OCI-LY7 (cell line): Measurements from ENCODE around the gene SHQ1. TPM values are rescaled to one million over a fixed set of nuclear protein-coding genes. Genes with fewer than 3 reads are reported as not detected.

Source experiments
- BruUV-seq: library from RNA; stranded (reverse); fragments of 400-500 nt; replicated peaks from 2 replicates; lab custom pipeline; 2021; lab: Mats Ljungman, UMichigan
- CTCF ChIA-PET: fragments of 300-600 bp; sonication (Branson Sonifier 250); formaldehyde crosslinking; loops from one replicate; lab custom pipeline; 2022; ENCODE audit warnings: antibody characterized with exemption; ENCODE audit not compliant: unreplicated experiment; lab: Charles Lee
- POLR2A ChIA-PET: fragments of 300-600 bp; sonication (Branson Sonifier 250); formaldehyde crosslinking; loops from one replicate; lab custom pipeline; 2022; ENCODE audit warnings: antibody characterized with exemption; lab: Charles Lee
- DNase-seq: peaks from one replicate; pipeline ENCODE4 v3.0.0-alpha.2; 2015; ENCODE audit warnings: low spot score
- H2AFZ ChIP-seq: fragments of 200-600 bp; sonication (generic), shearing (Covaris generic); 2 replicates; pipeline ENCODE4 v1.6.1; 2014; ENCODE audit warnings: mild to moderate bottlenecking, antibody characterized with exemption, low read length, moderate library complexity
- H3K27ac ChIP-seq: fragments of 200-600 bp; sonication (generic); 2 replicates; pipeline ENCODE4 v1.5.1; 2014; ENCODE audit warnings: mixed run types, low read depth, mild to moderate bottlenecking, moderate library complexity, low read length, inconsistent platforms; ENCODE audit not compliant: poor library complexity, severe bottlenecking
- H3K36me3 ChIP-seq: fragments of 200-600 bp; sonication (generic); 2 replicates; pipeline ENCODE4 v1.6.1; 2014; ENCODE audit warnings: mild to moderate bottlenecking, antibody characterized with exemption, low read length, moderate library complexity, mixed read lengths; ENCODE audit not compliant: insufficient read depth
- H3K4me1 ChIP-seq: fragments of 200-600 bp; sonication (generic); 2 replicates; pipeline ENCODE4 v1.5.1; 2014; ENCODE audit warnings: mild to moderate bottlenecking, low read length; ENCODE audit not compliant: insufficient read depth, poor library complexity, severe bottlenecking
- H3K4me2 ChIP-seq: fragments of 200-600 bp; sonication (generic); 2 replicates; pipeline ENCODE4 v1.6.1; 2014; ENCODE audit warnings: mild to moderate bottlenecking, low read length
- H3K4me3 ChIP-seq: fragments of 200-600 bp; sonication (generic); 2 replicates; pipeline ENCODE4 v1.5.1; 2014; ENCODE audit warnings: mild to moderate bottlenecking, low read depth, low read length; ENCODE audit not compliant: poor library complexity, severe bottlenecking
- H3K79me2 ChIP-seq: fragments of 200-600 bp; sonication (generic); 2 replicates; pipeline ENCODE4 v1.6.1; 2016; ENCODE audit warnings: low read depth, mild to moderate bottlenecking, low read length, moderate library complexity, mixed read lengths; ENCODE audit not compliant: insufficient read depth
- H3K9me2 ChIP-seq: fragments of 200-600 bp; sonication (generic); 2 replicates; pipeline ENCODE4 v1.6.1; 2016; ENCODE audit warnings: mild to moderate bottlenecking, low read length, mixed read lengths; ENCODE audit not compliant: insufficient read depth
- H3K9me3 ChIP-seq: fragments of 200-600 bp; sonication (generic); 2 replicates; pipeline ENCODE4 v1.6.1; 2014; ENCODE audit warnings: mild to moderate bottlenecking, mixed run types, low read length, mixed read lengths
- H4K20me1 ChIP-seq: fragments of 200-600 bp; sonication (generic); 2 replicates; pipeline ENCODE4 v1.6.1; 2014; ENCODE audit warnings: mild to moderate bottlenecking, antibody characterized with exemption, low read length, moderate library complexity, mixed read lengths; ENCODE audit not compliant: insufficient read depth
- CTCF ChIP-seq: fragments of 200-600 bp; sonication (generic); conservative IDR thresholded peaks from 2 replicates; pipeline ENCODE4 v1.5.1; 2014; ENCODE audit warnings: mild to moderate bottlenecking, antibody characterized with exemption, low read length, moderate library complexity, mixed read lengths
- EZH2phosphoT487 ChIP-seq: fragments of 200-600 bp; sonication (generic); IDR thresholded peaks from 2 replicates; pipeline ENCODE4 v1.6.1; 2018; ENCODE audit warnings: low read depth, borderline replicate concordance, mild to moderate bottlenecking, mixed run types, antibody characterized with exemption, low read length, moderate library complexity, mixed read lengths
- intact Hi-C: fragments of 100-400 bp; cut with micrococcal nuclease; formaldehyde crosslinking; loops from one replicate; pipeline ENCODE4 v1.10.0; 2022; ENCODE audit not compliant: unreplicated experiment
- total RNA-seq, 2 experiments: library from RNA; depleted of rRNA in 1 of 2; stranded (reverse); fragments of >200 nt in 1 of 2; shearing (Covaris generic) in 1 of 2; gene quantifications; 2 replicates each; pipeline ENCODE4 v1.2.3, GENCODE V29; 2014 to 2022

The SHQ1 gene
- total RNA-seq, 2 experiments from 2014 or later: 19.7 to 34.9 TPM

GRCh38 chr3:72727172-72727571 is 121.1 kb downstream of the SHQ1 start:
- intact Hi-C loops: no loop called here
- no peak for DNase-seq
- H3K4me2 ChIP-seq: no peak overlapping the region

GRCh38 chr3:72725229-72725628 is 123.0 kb downstream of the SHQ1 start:
- Histone ChIP-seq H3K9me3 (no peaks in the 10 kb centered on the region), H3K79me2 (no peaks in the 10 kb centered on the region), H3K4me1 (no peaks in the 10 kb centered on the region), H3K27ac (no peak overlapping the region), H3K36me3 (no peaks in the 10 kb centered on the region), H4K20me1 (no peaks in the 10 kb centered on the region), H3K9me2 (no peaks in the 10 kb centered on the region), H3K4me2 (no peak overlapping the region), H3K4me3 (no peak overlapping the region), H2AFZ (no peak overlapping the region)
- DNase-seq: no peak
- POLR2A ChIA-PET: no interaction called here
- BruUV-seq: no TSS peak
- CTCF ChIA-PET: no interaction called here
- intact Hi-C loops: no loop called here
- TF ChIP-seq EZH2phosphoT487 (no peak), CTCF (no peak)

More at GRCh38 chr3:72727172-72727571, 121.1 kb downstream of the SHQ1 start:
- H3K9me2 ChIP-seq: no peaks in the 10 kb centered on the region
- no peak overlapping the region for H3K27ac ChIP-seq
- no peaks in the 10 kb centered on the region for H3K79me2 ChIP-seq
- H3K4me1 ChIP-seq: no peaks in the 10 kb centered on the region
- no peak overlapping the region for H2AFZ ChIP-seq
- no TSS peak for BruUV-seq
- no peaks in the 10 kb centered on the region for H3K9me3 ChIP-seq
- no peak for TF ChIP-seq CTCF
- no peak for TF ChIP-seq EZH2phosphoT487
- ChIA-PET POLR2A (no interaction called here), CTCF (no interaction called here)
- H4K20me1 ChIP-seq: no peaks in the 10 kb centered on the region
- H3K36me3 ChIP-seq: no peaks in the 10 kb centered on the region
- H3K4me3 ChIP-seq: no peak overlapping the region

GRCh38 chr3:72724070-72724469 is 124.2 kb downstream of the SHQ1 start:
- no TSS peak for BruUV-seq
- H4K20me1 ChIP-seq: no peaks in the 10 kb centered on the region
- no peaks in the 10 kb centered on the region for H3K9me2 ChIP-seq
- no peak overlapping the region for H3K27ac ChIP-seq
- no peak overlapping the region for H3K4me3 ChIP-seq
- POLR2A ChIA-PET: interaction anchor here (1.1 kb wide), 1 partner anchor 14 kb away, joined by 3 read pairs; no protein-coding TSS in a partner anchor
- H3K36me3 ChIP-seq: no peaks in the 10 kb centered on the region
- no peak for DNase-seq
- H3K4me2 ChIP-seq: no peak overlapping the region
- no peaks in the 10 kb centered on the region for H3K4me1 ChIP-seq
- no peaks in the 10 kb centered on the region for H3K9me3 ChIP-seq
- CTCF ChIA-PET: no interaction called here
- no peak overlapping the region for H2AFZ ChIP-seq
- H3K79me2 ChIP-seq: no peaks in the 10 kb centered on the region
- TF ChIP-seq EZH2phosphoT487 (no peak), CTCF (no peak)
- intact Hi-C loops: no loop called here
